Heart left ventricle (tissue), 16 donors: ENCODE results near the gene TRIM41. TPM values are rescaled to one million over a fixed set of nuclear protein-coding genes. Genes with fewer than 3 reads are reported as not detected.

Experiments used
- ATAC-seq, 4 donors: fragments of 200-7000 bp; cut with Tn5 transposase; one replicate each; pipeline ENCODE4 v1.9.1; 2020 to 2022; ENCODE audit warnings: moderate library complexity in 4 of 4, mild to moderate bottlenecking in 3 of 4, moderate number of reproducible peaks in 1 of 4
- DNase-seq, 5 donors: peaks; one replicate each; pipeline ENCODE4 v3.0.0-alpha.2; 2020
- H3K27ac ChIP-seq, 12 donors: fragments of 200-600 bp; sonication (generic) in 4 of 12; one replicate each; pipeline versions ENCODE4 v1.5.0 to v1.8.0; 2016 to 2022; ENCODE audit warnings: mild to moderate bottlenecking in 2 of 12
- H3K27me3 ChIP-seq, 9 donors: fragments of 200-600 bp; sonication (generic) in 2 of 9; one replicate each; pipeline versions ENCODE4 v1.5.1 to v1.8.0; 2016 to 2022; ENCODE audit warnings: mild to moderate bottlenecking in 3 of 9
- H3K36me3 ChIP-seq, 9 donors: fragments of 200-600 bp; sonication (generic) in 2 of 9; one replicate each; pipeline versions ENCODE4 v1.5.0 to v1.8.0; 2018 to 2022; ENCODE audit warnings: mild to moderate bottlenecking in 2 of 9
- H3K4me1 ChIP-seq, 12 donors: fragments of 200-600 bp; sonication (generic) in 4 of 12; one replicate each; pipeline versions ENCODE4 v1.5.0 to v1.8.0; 2016 to 2022; ENCODE audit warnings: mild to moderate bottlenecking in 3 of 12
- H3K4me3 ChIP-seq, 12 donors: fragments of 200-600 bp; sonication (generic) in 4 of 12; one replicate each; pipeline versions ENCODE4 v1.5.0 to v1.8.0; 2017 to 2022; ENCODE audit warnings: mild to moderate bottlenecking in 9 of 12, moderate library complexity in 4 of 12
- H3K9me3 ChIP-seq, 12 donors: fragments of 200-600 bp; sonication (generic) in 4 of 12; one replicate each; pipeline versions ENCODE4 v1.5.0 to v1.8.0; 2016 to 2022; ENCODE audit warnings: mild to moderate bottlenecking in 1 of 12
- CTCF ChIP-seq, 12 donors: fragments of 200-600 bp; sonication (generic) in 4 of 12; IDR thresholded peaks; one replicate each; pipeline versions ENCODE4 v1.5.0 to v1.8.0; 2018 to 2022; ENCODE audit warnings: antibody characterized with exemption in 12 of 12, mild to moderate bottlenecking in 5 of 12
- POLR2A ChIP-seq, 2 donors: fragments of 450-650 bp; IDR thresholded peaks; one replicate each; pipeline ENCODE4 v1.6.1; 2017; ENCODE audit warnings: antibody characterized with exemption in 2 of 2, mild to moderate bottlenecking in 2 of 2, moderate library complexity in 2 of 2
- WGBS, 4 donors: extraction: QIAGEN DNeasy Blood & Tissue Kit in 2 of 4; methylation state at CpG; one replicate each; pipeline versions ENCODE4 v1.1.5 to v1.1.7; 2013 to 2018; 5-methylcytosine and 5-hydroxymethylcytosine counted together
- intact Hi-C, 10 donors: fragments of 100-400 bp; cut with DNase I; formaldehyde crosslinking; loops; one replicate each; pipeline versions ENCODE4 v1.11.1 to v1.14.2; 2022
- polyA plus RNA-seq, 2 donors: library from polyadenylated mRNA; stranded (reverse); fragments of 200-250 nt; gene quantifications; one replicate each; pipeline ENCODE4 v1.2.3, GENCODE V29; 2013
- total RNA-seq, 9 donors: library from RNA; depleted of rRNA in 2 of 9; stranded (reverse); fragments of >200 nt in 2 of 9; fragmentation: NEBNext Ultra II Directional in 3 of 9; extraction: Animal tissue kit (Norgen Biotek cat#: 25700) in 3 of 9; gene quantifications; one replicate each; pipeline versions ENCODE4 v1.1.0 to v1.2.4, GENCODE V29; 2016 to 2023
- donor health status: ischemic (EF 13 %, LVEDD 7.1; RV severe dilation, severe dysfunction).
- donor health status: healthy with polysubstance abuse.
- donor health status: DM: no; HTN: yes; CAD: no.
- donor health status: DM: no; HTN: no; CAD: no.
- donor health status: ischemic (EF 25% LVEDD 6.9; RV normal size, moderate dysfunction).
- donor health status: ischemic (EF 25% LVEDD 5.7; RV mildly dilated, moderate dysfunction).
- donor health status: healthy.
- donor health status: DM: yes; HTN: yes; CAD: no.
- donor health status: ischemic (EF 35%, LVEDD 5.7; RV mildly dilated, moderate dysfunction).
- donor health status: nonischemic (EF 11% LVEDD 7.7; RV severe dilation, severe dysfunction).
- donor health status: DM: yes; HTN: yes; CAD: no.
- donor health status: PGD.
- donor health status: ischemic (EF 29% LVEDD 5.4; RV normal size, mild dysfunction).
- donor health status: nonischemic (EF 23%, LVEDD 6.1; RV moderate dilation, normal function).

The TRIM41 gene
- total and polyA plus RNA-seq, 11 donors = 12.3 to 27.3 (median 22.4) TPM

- ATAC-seq = peak in 2 of 4 donors; percentile 1 to 10
- DNase-seq = peak in 4 of 5 donors; percentile 57 to 74 (median 65)
- 1 to 2% (median 2%) methylated on average over 25 to 31 of the region's 31 CpGs for WGBS, 4 donors
- Histone ChIP-seq H3K36me3 (peaks cover 0 to 17% (median 13%) of the 10 kb centered on the region in 9 donors), H3K9me3 (no peaks in the 10 kb centered on the region), H3K4me1 (peaks cover 0 to 42% (median 16%) of the 10 kb centered on the region in 12 donors), H3K27me3 (no peaks in the 10 kb centered on the region), H3K27ac (peak overlapping the region; percentile 92 to 100 (median 97)), H3K4me3 (peak overlapping the region; percentile 63 to 96 (median 83))
- TF ChIP-seq CTCF (IDR thresholded peaks at IDR 0.05) (no peak), POLR2A (IDR thresholded peaks at IDR 0.05) (no peak)
- intact Hi-C loops = loop anchor here (1.0 to 5.0 kb wide), 11 partner anchors 15 to 38 kb away; partner anchors contain the start of genes RACK1 (in 7 of the 10) and TRIM52 (in 3 of the 10)
These were observed 778 bp downstream of the TRIM41 start for GRCh38 chr5:181223729-181224389.

- intact Hi-C loops = loop anchor here in 7 of 10 donors (1.0 to 5.0 kb wide), 5 partner anchors 14 to 38 kb away; partner anchors contain the start of genes RACK1 (in 4 of the 7) and TRIM52 (in 2 of the 7)
- no peak for DNase-seq
- peaks cover 0 to 25% (median 15%) of the 10 kb centered on the region in 9 donors for H3K36me3 ChIP-seq
- ATAC-seq = no peak
- no peaks in the 10 kb centered on the region for H3K27me3 ChIP-seq
- WGBS, 4 donors = 69 to 80% (median 73%) methylated on average over 22 of the region's 22 CpGs
- no peaks in the 10 kb centered on the region for H3K9me3 ChIP-seq
- TF ChIP-seq POLR2A (IDR thresholded peaks at IDR 0.05) (no peak), CTCF (IDR thresholded peaks at IDR 0.05) (no peak)
- H3K4me3 ChIP-seq = peak overlapping the region in 11 of 12 donors; percentile 63 to 96 (median 84)
- H3K27ac ChIP-seq = peak overlapping the region in 10 of 12 donors; percentile 92 to 100 (median 98)
- H3K4me1 ChIP-seq = peaks cover 0 to 45% (median 16%) of the 10 kb centered on the region in 12 donors
These were observed 1.5 kb downstream of the TRIM41 start for GRCh38 chr5:181224390-181225229.

- Histone ChIP-seq H3K4me3 (no peak overlapping the region), H3K27ac (no peak overlapping the region), H3K36me3 (peaks cover 0 to 78% (median 60%) of the 10 kb centered on the region in 9 donors), H3K27me3 (no peaks in the 10 kb centered on the region), H3K9me3 (no peaks in the 10 kb centered on the region), H3K4me1 (peaks cover 0 to 20% (median under 1%) of the 10 kb centered on the region in 12 donors)
- 93 to 96% (median 95%) methylated on average over 13 of the region's 13 CpGs for WGBS, 4 donors
- TF ChIP-seq POLR2A (IDR thresholded peaks at IDR 0.05) (no peak), CTCF (IDR thresholded peaks at IDR 0.05) (no peak)
- ATAC-seq (no peak), DNase-seq (no peak)
- intact Hi-C loops = no loop called here
These were observed 6.9 kb downstream of the TRIM41 start for GRCh38 chr5:181229996-181230395.

- WGBS, 4 donors = 78 to 89% (median 86%) methylated on average over 6 of the region's 6 CpGs
- intact Hi-C loops = no loop called here
- Histone ChIP-seq H3K27me3 (no peaks in the 10 kb centered on the region), H3K36me3 (peaks cover 0 to 83% (median 65%) of the 10 kb centered on the region in 9 donors), H3K4me1 (peaks cover 0 to 15% (median 0%) of the 10 kb centered on the region in 12 donors), H3K4me3 (no peak overlapping the region), H3K27ac (no peak overlapping the region), H3K9me3 (no peaks in the 10 kb centered on the region)
- DNase-seq (no peak), ATAC-seq (no peak)
- TF ChIP-seq CTCF (IDR thresholded peaks at IDR 0.05) (no peak), POLR2A (IDR thresholded peaks at IDR 0.05) (no peak)
These were observed 7.5 kb downstream of the TRIM41 start for GRCh38 chr5:181230551-181230950.
